A549 treated with dexamethasone at 1 μM for 4 hours (cell line): ENCODE measurements around the gene ZBTB7A. TPM values are rescaled to one million over a fixed set of nuclear protein-coding genes. Genes with fewer than 3 reads are reported as not detected.

Experiments used
- total RNA-seq: library from RNA; stranded (reverse); fragments of 200-300 nt; extraction: Qiagen RNA extraction; gene quantifications from 5 replicates; pipeline ENCODE4 v1.2.3, GENCODE V29; 2022

The ZBTB7A gene
- total RNA-seq: 13.8 to 27.4 TPM (median 23.8 TPM) in 5 replicates

DNA sequence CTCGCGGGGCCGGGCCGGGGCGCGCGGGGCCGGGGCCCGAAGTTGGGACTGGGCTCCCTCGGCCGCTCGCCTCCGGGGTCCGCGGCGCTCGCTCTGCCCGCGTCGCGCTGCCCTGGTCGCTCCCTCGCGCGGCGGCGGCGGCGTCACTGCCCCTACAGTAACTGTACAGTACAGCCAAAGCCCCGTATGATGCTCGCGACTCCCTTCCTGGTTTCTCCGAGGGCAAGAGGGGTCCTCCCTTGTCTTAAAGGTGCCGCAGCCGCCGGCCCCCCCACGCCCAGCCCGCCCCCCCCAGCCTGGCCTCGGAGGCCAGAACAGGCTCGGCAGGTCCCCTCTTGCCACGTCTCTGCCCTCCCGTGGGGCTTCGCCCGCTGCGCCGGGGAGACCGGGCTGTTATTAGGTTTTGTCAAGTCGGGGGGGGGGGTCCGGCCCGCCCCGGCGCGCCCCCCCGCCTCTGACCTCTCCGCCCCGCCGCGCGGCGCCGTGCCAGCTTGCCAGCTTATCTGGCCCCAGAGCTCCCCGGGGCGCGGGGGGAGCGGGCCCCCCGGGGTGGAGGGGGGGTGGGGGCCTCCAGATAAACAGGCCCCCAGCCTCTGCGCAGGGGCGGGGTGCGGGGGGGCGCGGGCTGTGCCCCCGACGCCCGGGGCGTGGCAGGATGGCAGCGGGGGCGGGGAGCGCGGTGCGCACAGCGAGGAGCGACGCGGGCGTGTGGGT lies at the start of gene ZBTB7A:
TSS of gene ZBTB7A (minus strand) at position 218 of the 714 bp plus-strand sequence. CDS start 11,667 bp downstream, outside the sequence.

GRCh38 chr19:4007021-4007835 lies 59.5 kb downstream of the ZBTB7A start, which contains the start of gene PIAS4:
Gene PIAS4, plus strand, starts transcription at chr19:4007736. Its CDS starts 25 bp downstream, at chr19:4007761.

Other genes with a start within 250 kb of the ZBTB7A start
- gene ZFR2, start 197.9 kb downstream of the ZBTB7A start, total RNA-seq: 0.07 to 0.36 TPM (median 0.16 TPM) in 3 of 5 replicates, not detected in the others
- 0.04 to 0.09 TPM (median 0.06 TPM) in 5 replicates for gene ATCAY, start 186.2 kb downstream of the ZBTB7A start, total RNA-seq
- gene NMRK2, start 133.8 kb downstream of the ZBTB7A start, total RNA-seq: not detected in 5 replicates
- 39.7 to 49.7 TPM (median 44.0 TPM) in 5 replicates for gene DAPK3, start 95.8 kb downstream of the ZBTB7A start, total RNA-seq
- gene EEF2, start 81.4 kb downstream of the ZBTB7A start, total RNA-seq: 817 to 1,144 TPM (median 1,131 TPM) in 5 replicates
- gene PIAS4, start 59.2 kb downstream of the ZBTB7A start, total RNA-seq: 12.5 to 24.6 TPM (median 18.7 TPM) in 5 replicates
- 126 to 204 TPM (median 182 TPM) in 5 replicates for gene MAP2K2, start 57.2 kb upstream of the ZBTB7A start, total RNA-seq
- 0.06 to 0.21 TPM (median 0.10 TPM) in 5 replicates for gene CREB3L3, start 86.7 kb upstream of the ZBTB7A start, total RNA-seq
- 23.7 to 37.0 TPM (median 31.4 TPM) in 5 replicates for gene SIRT6, start 115.7 kb upstream of the ZBTB7A start, total RNA-seq
- gene ANKRD24, start 115.8 kb upstream of the ZBTB7A start, total RNA-seq: 0.21 to 0.34 TPM (median 0.27 TPM) in 5 replicates
- 2.8 to 5.0 TPM (median 3.4 TPM) in 5 replicates for gene EBI3, start 162.6 kb upstream of the ZBTB7A start, total RNA-seq
- 19.3 to 24.9 TPM (median 20.3 TPM) in 5 replicates for gene YJU2, start 180.2 kb upstream of the ZBTB7A start, total RNA-seq
- gene SHD, start 212.4 kb upstream of the ZBTB7A start, total RNA-seq: 0.06 to 0.14 TPM in 2 of 5 replicates, not detected in the others
- gene TMIGD2, start 235.5 kb upstream of the ZBTB7A start, total RNA-seq: not detected in 5 replicates
- 6.7 to 8.0 TPM (median 7.6 TPM) in 5 replicates for gene FSD1, start 237.7 kb upstream of the ZBTB7A start, total RNA-seq